DOHH2 (cell line): ENCODE results near the gene PIN1.

Experiments
- H3F3A ChIP-seq: fragments of 200-600 bp; sonication (generic), shearing (Covaris generic); 2 replicates; pipeline ENCODE4 v1.6.0; 2016; ENCODE audit warnings: antibody characterized with exemption, mild to moderate bottlenecking; ENCODE audit not compliant: control insufficient read depth, insufficient read depth
- H3K27ac ChIP-seq: fragments of 200-600 bp; sonication (generic); 2 replicates; pipeline ENCODE4 v1.5.1; 2014; ENCODE audit warnings: low read depth, mild to moderate bottlenecking, low read length, moderate library complexity
- H3K27me3 ChIP-seq: fragments of 200-600 bp; sonication (generic); 2 replicates; pipeline ENCODE4 v1.6.1; 2014; ENCODE audit warnings: mild to moderate bottlenecking, low read length, mixed read lengths; ENCODE audit not compliant: control insufficient read depth
- H3K36me3 ChIP-seq: fragments of 200-600 bp; sonication (generic); 2 replicates; pipeline ENCODE4 v1.6.1; 2014; ENCODE audit warnings: mild to moderate bottlenecking, low read length, moderate library complexity, mixed read lengths; ENCODE audit not compliant: control insufficient read depth
- H3K4me1 ChIP-seq: fragments of 200-600 bp; sonication (generic); 2 replicates; pipeline ENCODE4 v1.6.1; 2014; ENCODE audit warnings: mild to moderate bottlenecking, low read length, mixed read lengths; ENCODE audit not compliant: control insufficient read depth
- H3K4me2 ChIP-seq: fragments of 200-600 bp; sonication (generic); 2 replicates; pipeline ENCODE4 v1.6.0; 2014; ENCODE audit warnings: mild to moderate bottlenecking, low read length, moderate library complexity
- H3K4me3 ChIP-seq: fragments of 200-600 bp; sonication (generic); 2 replicates; pipeline ENCODE4 v1.5.1; 2014; ENCODE audit warnings: mild to moderate bottlenecking, low read length, mixed read lengths
- H3K79me2 ChIP-seq: fragments of 200-600 bp; sonication (generic); 2 replicates; pipeline ENCODE4 v1.6.1; 2014; ENCODE audit warnings: mild to moderate bottlenecking, low read length, mixed read lengths; ENCODE audit not compliant: control insufficient read depth
- H3K9me2 ChIP-seq: fragments of 200-600 bp; sonication (generic); replicated peaks from 2 replicates; pipeline ENCODE4 v1.6.1; 2014; ENCODE audit warnings: mild to moderate bottlenecking, low read length, mixed read lengths; ENCODE audit not compliant: control insufficient read depth
- H3K9me3 ChIP-seq: fragments of 200-600 bp; sonication (generic); 2 replicates; pipeline ENCODE4 v1.6.1; 2014; ENCODE audit warnings: antibody characterized with exemption, low read length, mixed read lengths; ENCODE audit not compliant: control insufficient read depth, insufficient read depth
- H4K20me1 ChIP-seq: fragments of 200-600 bp; sonication (generic); 2 replicates; pipeline ENCODE4 v1.6.0; 2014; ENCODE audit warnings: low read depth, mild to moderate bottlenecking, antibody characterized with exemption, low read length, moderate library complexity; ENCODE audit not compliant: control insufficient read depth, insufficient read depth
- CTCF ChIP-seq: fragments of 200-600 bp; sonication (generic); IDR thresholded peaks from one replicate; pipeline ENCODE4 v1.5.1; 2014; ENCODE audit warnings: antibody characterized with exemption, mild to moderate bottlenecking, low read depth, low read length; ENCODE audit not compliant: poor library complexity, severe bottlenecking
- EZH2phosphoT487 ChIP-seq: fragments of 200-600 bp; sonication (generic); IDR thresholded peaks from 2 replicates; pipeline ENCODE4 v1.6.1; 2017; ENCODE audit warnings: borderline replicate concordance, mild to moderate bottlenecking, antibody characterized with exemption, low read length, moderate library complexity, mixed read lengths

The PIN1 gene

GRCh38 chr19:9811139-9811538 lies 24.0 kb upstream of the PIN1 start:
- Histone ChIP-seq H3K36me3 (peaks cover 47% of the 10 kb centered on the region), H3K4me1 (no peaks in the 10 kb centered on the region), H4K20me1 (no peaks in the 10 kb centered on the region), H3F3A (no peaks in the 10 kb centered on the region), H3K9me2 (no peaks in the 10 kb centered on the region), H3K79me2 (peaks cover 22% of the 10 kb centered on the region), H3K27ac (no peak overlapping the region), H3K4me3 (no peak overlapping the region), H3K27me3 (no peaks in the 10 kb centered on the region), H3K4me2 (no peak overlapping the region), H3K9me3 (peaks cover 11% of the 10 kb centered on the region; the same call in 1 of the 2 replicates)
- TF ChIP-seq CTCF = no peak
- no peak for TF ChIP-seq EZH2phosphoT487

GRCh38 chr19:9818175-9818733 lies 16.9 kb upstream of the PIN1 start:
- H3K79me2 ChIP-seq = peaks cover 49% of the 10 kb centered on the region
- H3K36me3 ChIP-seq = peaks cover 41% of the 10 kb centered on the region
- peak overlapping the region; percentile 97 for H3K4me3 ChIP-seq
- TF ChIP-seq CTCF (no peak), EZH2phosphoT487 (no peak)
- peak overlapping the region; percentile 86 for H3K4me2 ChIP-seq
- peaks cover 21% of the 10 kb centered on the region for H3K4me1 ChIP-seq
- H3K9me3 ChIP-seq = peaks cover 16% of the 10 kb centered on the region; the same call in 1 of the 2 replicates
- no peaks in the 10 kb centered on the region for H3F3A ChIP-seq
- H3K27me3 ChIP-seq = no peaks in the 10 kb centered on the region
- no peaks in the 10 kb centered on the region for H4K20me1 ChIP-seq
- H3K27ac ChIP-seq = peak overlapping the region; percentile 75
- H3K9me2 ChIP-seq = no peaks in the 10 kb centered on the region

GRCh38 chr19:9818734-9819595 lies 16.2 kb upstream of the PIN1 start, which contains the start of gene FBXL12:
Gene FBXL12, minus strand, starts transcription at chr19:9819079. Its CDS starts 266 bp downstream, at chr19:9818813.
- no peaks in the 10 kb centered on the region for H3K9me2 ChIP-seq
- TF ChIP-seq CTCF (no peak), EZH2phosphoT487 (no peak)
- H3K79me2 ChIP-seq = peaks cover 45% of the 10 kb centered on the region
- H3K9me3 ChIP-seq = peaks cover 16% of the 10 kb centered on the region; the same call in 1 of the 2 replicates
- peak within 1 kb of the TSS; percentile 75 for H3K27ac ChIP-seq
- no peaks in the 10 kb centered on the region for H3F3A ChIP-seq
- H3K27me3 ChIP-seq = no peaks in the 10 kb centered on the region
- H4K20me1 ChIP-seq = no peaks in the 10 kb centered on the region
- peak within 1 kb of the TSS; percentile 86 for H3K4me2 ChIP-seq
- peaks cover 21% of the 10 kb centered on the region for H3K4me1 ChIP-seq
- H3K36me3 ChIP-seq = peaks cover 41% of the 10 kb centered on the region
- peak within 1 kb of the TSS; percentile 97 for H3K4me3 ChIP-seq
